IMR-90 (cell line): ENCODE results near the gene THBS1. TPM values are rescaled to one million over a fixed set of nuclear protein-coding genes. Genes with fewer than 3 reads are reported as not detected.

Source experiments
- ATAC-seq: fragments of 200-7000 bp; cut with Tn5 transposase; 2 replicates; pipeline ENCODE4 v1.9.1; 2020; ENCODE audit warnings: low read depth, mild to moderate bottlenecking, moderate library complexity
- BruUV-seq: library from RNA; stranded (reverse); fragments of 400-500 nt; replicated peaks from 2 replicates; lab custom pipeline; 2021; lab: Mats Ljungman, UMichigan
- CTCF ChIA-PET: fragments of 300-600 bp; formaldehyde crosslinking; extraction: SDS; loops from one replicate; lab custom pipeline; 2021; ENCODE audit warnings: antibody characterized with exemption; lab: Yijun Ruan, JAX
- POLR2A ChIA-PET: fragments of 300-600 bp; sonication (Branson Sonifier 250); formaldehyde crosslinking; loops from one replicate; lab custom pipeline; 2022; ENCODE audit warnings: antibody characterized with exemption; ENCODE audit not compliant: unreplicated experiment; lab: Charles Lee
- DNase-seq: peaks from one replicate; pipeline ENCODE4 v3.0.0; 2013
- H2AFZ ChIP-seq: replicated peaks from 2 replicates; pipeline ENCODE3; 2013; ENCODE audit warnings: low read length, mild to moderate bottlenecking; ENCODE audit not compliant: poor library complexity
- H2AK5ac ChIP-seq: 2 replicates; pipeline ENCODE4 v1.6.1; 2013; ENCODE audit warnings: low read depth, low read length, inconsistent platforms
- H2AK9ac ChIP-seq: replicated peaks from 2 replicates; pipeline ENCODE3; 2013; ENCODE audit warnings: mild to moderate bottlenecking, low read depth, low read length, moderate library complexity; ENCODE audit not compliant: poor library complexity
- H2BK120ac ChIP-seq: 2 replicates; pipeline ENCODE4 v1.6.1; 2013; ENCODE audit warnings: low read depth, low read length, inconsistent platforms
- H2BK15ac ChIP-seq: 3 replicates; pipeline ENCODE4 v1.6.1; 2013; ENCODE audit warnings: low read depth, low read length, inconsistent platforms
- H2BK20ac ChIP-seq: 2 replicates; pipeline ENCODE4 v1.6.1; 2013; ENCODE audit warnings: low read depth, mild to moderate bottlenecking, inconsistent platforms, low read length, moderate library complexity
- H2BK5ac ChIP-seq: 2 replicates; pipeline ENCODE4 v1.6.1; 2013; ENCODE audit warnings: mild to moderate bottlenecking, low read depth, low read length, inconsistent platforms; ENCODE audit not compliant: poor library complexity, severe bottlenecking
- H3K14ac ChIP-seq: replicated peaks from 2 replicates; pipeline ENCODE4 v1.6.1; 2013; ENCODE audit warnings: low read depth, low read length, inconsistent platforms
- H3K18ac ChIP-seq: 2 replicates; pipeline ENCODE4 v1.6.1; 2013; ENCODE audit warnings: low read depth, low read length, control low read depth
- H3K23ac ChIP-seq: 2 replicates; pipeline ENCODE4 v1.6.1; 2013; ENCODE audit warnings: low read depth, low read length, inconsistent platforms
- H3K27ac ChIP-seq: 2 replicates; pipeline ENCODE4 v1.5.1; 2013; ENCODE audit warnings: mild to moderate bottlenecking, control low read depth, low read length; ENCODE audit not compliant: insufficient read depth
- H3K27me3 ChIP-seq: 2 replicates; pipeline ENCODE4 v1.6.1; 2013; ENCODE audit warnings: low read length; ENCODE audit not compliant: control insufficient read depth, insufficient read depth
- H3K36me3 ChIP-seq: 2 replicates; pipeline ENCODE4 v1.6.1; 2013; ENCODE audit warnings: low read length, mixed read lengths; ENCODE audit not compliant: control insufficient read depth, insufficient read depth
- H3K4ac ChIP-seq: 2 replicates; pipeline ENCODE4 v1.6.1; 2013; ENCODE audit warnings: low read depth, low read length, inconsistent platforms
- H3K4me1 ChIP-seq: 2 replicates; pipeline ENCODE4 v1.6.1; 2013; ENCODE audit warnings: low read length, mixed read lengths; ENCODE audit not compliant: control insufficient read depth, insufficient read depth
- H3K4me2 ChIP-seq: 2 replicates; pipeline ENCODE4 v1.6.1; 2013; ENCODE audit warnings: low read depth, mild to moderate bottlenecking, control low read depth, low read length, moderate library complexity
- H3K4me3 ChIP-seq: 2 replicates; pipeline ENCODE4 v1.5.1; 2013; ENCODE audit warnings: low read depth, mild to moderate bottlenecking, control low read depth, low read length, moderate library complexity; ENCODE audit not compliant: insufficient read depth
- H3K56ac ChIP-seq: 2 replicates; pipeline ENCODE4 v1.6.1; 2013; ENCODE audit warnings: low read length, inconsistent platforms; ENCODE audit not compliant: insufficient read depth; ENCODE audit errors: extremely low read depth
- H3K79me1 ChIP-seq, 2 experiments: 2 replicates each; pipeline ENCODE4 v1.6.1; 2013; ENCODE audit warnings: low read length in 2 of 2, inconsistent platforms in 1 of 2, low read depth in 1 of 2
- H3K9ac ChIP-seq: 2 replicates; pipeline ENCODE4 v1.6.1; 2013; ENCODE audit warnings: low read depth, low read length, control low read depth
- H3K9me1 ChIP-seq: 2 replicates; pipeline ENCODE4 v1.6.1; 2013; ENCODE audit warnings: low read length, inconsistent platforms; ENCODE audit not compliant: insufficient read depth
- H3K9me3 ChIP-seq: 2 replicates; pipeline ENCODE4 v1.6.1; 2013; ENCODE audit warnings: low read length; ENCODE audit not compliant: control insufficient read depth, insufficient read depth
- H4K20me1 ChIP-seq: 2 replicates; pipeline ENCODE4 v1.6.1; 2013; ENCODE audit warnings: low read length, inconsistent platforms; ENCODE audit not compliant: insufficient read depth
- H4K5ac ChIP-seq: 2 replicates; pipeline ENCODE4 v1.6.1; 2013; ENCODE audit warnings: mild to moderate bottlenecking, low read depth, low read length, control low read depth
- H4K8ac ChIP-seq, 2 experiments: 2 replicates each; pipeline ENCODE4 v1.6.1; 2013; ENCODE audit warnings: low read depth in 2 of 2, low read length in 2 of 2, control low read depth in 1 of 2, inconsistent platforms in 1 of 2
- H4K91ac ChIP-seq: 2 replicates; pipeline ENCODE4 v1.6.1; 2013; ENCODE audit warnings: low read depth, low read length, inconsistent platforms; ENCODE audit not compliant: insufficient read depth
- BHLHE40 ChIP-seq: fragments of 150-350 bp; IDR thresholded peaks from 2 replicates; pipeline ENCODE4 v1.6.1; 2016; ENCODE audit warnings: mild to moderate bottlenecking, low read depth, low read length
- ELK1 ChIP-seq: fragments of 150-350 bp; IDR thresholded peaks from 2 replicates; pipeline ENCODE4 v1.6.1; 2016; ENCODE audit warnings: low read depth, mild to moderate bottlenecking, low read length, moderate library complexity, borderline replicate concordance
- MAZ ChIP-seq: IDR thresholded peaks from 2 replicates; pipeline ENCODE4 v1.6.1; 2012; ENCODE audit warnings: low read depth, mild to moderate bottlenecking, low read length, improper control_type of control experiment, moderate library complexity, borderline replicate concordance
- MXI1 ChIP-seq: IDR thresholded peaks from 2 replicates; pipeline ENCODE4 v1.6.1; 2012; ENCODE audit warnings: low read depth, mild to moderate bottlenecking, low read length, moderate library complexity, borderline replicate concordance
- POLR2A ChIP-seq: IDR thresholded peaks from 2 replicates; pipeline ENCODE4 v1.6.1; 2012; ENCODE audit warnings: mild to moderate bottlenecking, low read depth, low read length
- WGBS, 2 experiments: methylation state at CpG; one replicate each; pipeline versions ENCODE4 v1.1.5 to v1.1.7; 2013; ENCODE audit warnings: missing lambda C conversion rate in 2 of 2; ENCODE audit not compliant: insufficient read length in 1 of 2; ENCODE audit errors: extremely low coverage in 2 of 2; 5-methylcytosine and 5-hydroxymethylcytosine counted together
- dilution Hi-C: fragments of 300-500 bp; cut with HindIII; formaldehyde crosslinking; loops from one replicate; pipeline ENCODE4 v1.14.3; 2018; ENCODE audit warnings: low sequenced_read_pairs; ENCODE audit not compliant: unreplicated experiment
- in situ Hi-C: fragments of 300-500 bp; cut with MboI; formaldehyde crosslinking; loops from 3 replicates; pipeline ENCODE4 v1.14.3; 2019; ENCODE audit warnings: low sequenced_read_pairs, inconsistent platforms, mixed read lengths
- intact Hi-C: fragments of 100-400 bp; cut with micrococcal nuclease; formaldehyde crosslinking; loops from 2 replicates; pipeline ENCODE4 v1.10.0; 2022
- polyA plus RNA-seq, 3 experiments: library from polyadenylated mRNA; depleted of rRNA; stranded (reverse); fragments of >200 nt; gene quantifications; 2 replicates each; pipeline ENCODE4 v1.2.3, GENCODE V29; 2012; ENCODE audit warnings: low replicate concordance in 1 of 3
- total RNA-seq: library from RNA; depleted of rRNA; stranded (reverse); fragments of >200 nt; gene quantifications from 2 replicates; pipeline ENCODE4 v1.2.3, GENCODE V29; 2012

Gene THBS1
- total and polyA plus RNA-seq, 2 of the 4 experiments (the other 2 are of a cell fraction): 1,562 to 4,071 TPM

DNA sequence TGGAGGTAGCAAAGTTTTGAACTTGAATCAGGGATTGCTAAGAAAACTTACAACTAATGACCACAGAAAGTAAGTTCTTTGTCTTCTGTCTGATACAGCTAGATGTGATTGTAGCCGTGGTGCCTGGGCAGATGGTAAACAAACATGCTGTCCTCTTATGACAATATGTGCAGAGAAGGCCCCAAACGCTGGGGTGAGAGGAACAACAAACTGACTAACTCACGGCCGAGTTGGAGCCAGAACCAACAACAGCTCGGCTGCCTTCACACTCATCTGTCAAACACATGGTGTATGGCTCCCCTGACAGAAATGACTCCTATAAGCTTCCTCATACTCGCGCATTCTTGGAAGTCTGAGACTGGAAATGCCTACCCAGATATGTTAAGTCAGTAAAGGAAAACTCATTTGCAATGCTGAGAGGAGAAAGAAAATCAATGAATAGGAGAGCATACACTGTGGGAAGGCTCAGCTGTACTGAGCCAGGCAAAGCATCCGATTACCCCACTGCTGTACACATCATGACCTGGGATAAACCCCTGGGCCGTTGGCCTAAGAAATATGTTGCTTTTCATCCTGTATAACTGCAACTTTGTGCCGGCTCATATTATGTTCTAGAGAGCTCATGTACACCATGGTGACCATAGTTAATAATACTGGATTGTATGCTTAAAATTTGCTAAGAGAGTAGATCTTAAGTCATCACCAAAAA, 5.7 kb downstream of the THBS1 start:
- Histone ChIP-seq H3K14ac (peak overlapping the region; percentile 1; the same call in 1 of the 2 replicates), H2AK5ac (no peak overlapping the region), H2AK9ac (peak overlapping the region; percentile 47), H3K9me1 (peaks cover 10% of the 10 kb centered on the region; the same call in 1 of the 2 replicates), H3K9ac (peak overlapping the region; percentile 23; the same call in 1 of the 2 replicates), H3K4me1 (no peaks in the 10 kb centered on the region), H3K79me1 (peaks cover 4 to 81% of the 10 kb centered on the region in 2 experiments; a peak in 3 of 4 replicates), H3K4me2 (peak overlapping the region; percentile 41), H2BK5ac (no peak overlapping the region), H4K20me1 (peaks cover 100% of the 10 kb centered on the region), H3K23ac (peak overlapping the region; percentile 61), H3K36me3 (peaks cover 81% of the 10 kb centered on the region), H3K9me3 (no peaks in the 10 kb centered on the region), H3K4me3 (no peak overlapping the region; the same call in 1 of the 2 replicates), H2BK15ac (no peak overlapping the region), H3K4ac (no peak overlapping the region), H3K27me3 (no peaks in the 10 kb centered on the region), H4K91ac (no peak overlapping the region), H3K18ac (no peak overlapping the region), H3K27ac (no peak overlapping the region; the same call in 1 of the 2 replicates), H4K5ac (no peak overlapping the region), H2BK20ac (no peak overlapping the region), H2AFZ (no peak overlapping the region), H3K56ac (no peak overlapping the region; the same call in 1 of the 2 replicates), H2BK120ac (no peak overlapping the region), H4K8ac (0 out of 4 replicates have a peak overlapping the region, but pooled peaks of 1 of the 2 experiments have one; percentile 2)
- in situ Hi-C loops (no loop called here), dilution Hi-C loops (no loop called here), intact Hi-C loops (no loop called here)
- DNase-seq (peak; percentile 83), ATAC-seq (no peak)
- WGBS, 2 experiments: no CpG with 5 or more reads among the region's 10 CpGs
- no TSS peak for BruUV-seq
- ChIA-PET POLR2A (interaction anchor here (0.6 to 1.1 kb wide), 4 partner anchors 12 to 435 kb away, joined by 3 to 8 read pairs (median 4); no protein-coding TSS in a partner anchor), CTCF (interaction anchor here (0.6 kb wide), 1 partner anchor 177 kb away, joined by 5 read pairs; no protein-coding TSS in a partner anchor)
- peak; percentile 51 for TF ChIP-seq POLR2A
- peak; percentile 22; the same call in 1 of the 2 replicates for TF ChIP-seq MAZ
- TF ChIP-seq BHLHE40: 0 out of 2 replicates have a peak, but pooled peaks have one; percentile 3
- peak; percentile 85 for TF ChIP-seq MXI1
- TF ChIP-seq ELK1: no peak
